SK-N-MC (cell line): Measurements from ENCODE around the gene NDUFB10.

Experiments used
- DNase-seq: peaks from one replicate; pipeline ENCODE4 v3.0.0-alpha.2; 2011; ENCODE audit warnings: low read depth, low spot score
- H3K27ac ChIP-seq: fragments of 200-600 bp; sonication (generic); 2 replicates; pipeline ENCODE4 v1.5.1; 2016; ENCODE audit warnings: mixed run types
- H3K36me3 ChIP-seq: fragments of 200-600 bp; sonication (generic); 2 replicates; pipeline ENCODE4 v1.6.1; 2017; ENCODE audit warnings: antibody characterized with exemption, low read length, mixed read lengths; ENCODE audit not compliant: insufficient read depth
- H3K4me3 ChIP-seq: fragments of 200-600 bp; sonication (generic); 2 replicates; pipeline ENCODE4 v1.5.1; 2016
- H3K9ac ChIP-seq: fragments of 200-600 bp; sonication (generic); 2 replicates; pipeline ENCODE4 v1.8.0; 2017; ENCODE audit warnings: mixed run types, mixed read lengths; ENCODE audit not compliant: insufficient read length
- H3K9me3 ChIP-seq: fragments of 200-600 bp; sonication (generic); 2 replicates; pipeline ENCODE4 v1.6.1; 2017; ENCODE audit warnings: low read depth, mild to moderate bottlenecking, antibody characterized with exemption, low read length, moderate library complexity, mixed read lengths
- EZH2 ChIP-seq: fragments of 200-600 bp; sonication (generic); IDR thresholded peaks from one replicate; pipeline ENCODE4 v1.6.1; 2017; ENCODE audit warnings: antibody characterized with exemption
- FOXP2 ChIP-seq: optimal IDR thresholded peaks from 2 replicates; pipeline ENCODE3; 2011; ENCODE audit warnings: mild to moderate bottlenecking, moderate library complexity; ENCODE audit not compliant: insufficient read depth; ENCODE audit errors: extremely low read length, control extremely low read depth
- POLR2AphosphoS5 ChIP-seq: IDR thresholded peaks from 2 replicates; pipeline ENCODE4 v1.6.1; 2012; ENCODE audit warnings: mild to moderate bottlenecking, low read depth, low read length, borderline replicate concordance

NDUFB10 gene

DNA sequence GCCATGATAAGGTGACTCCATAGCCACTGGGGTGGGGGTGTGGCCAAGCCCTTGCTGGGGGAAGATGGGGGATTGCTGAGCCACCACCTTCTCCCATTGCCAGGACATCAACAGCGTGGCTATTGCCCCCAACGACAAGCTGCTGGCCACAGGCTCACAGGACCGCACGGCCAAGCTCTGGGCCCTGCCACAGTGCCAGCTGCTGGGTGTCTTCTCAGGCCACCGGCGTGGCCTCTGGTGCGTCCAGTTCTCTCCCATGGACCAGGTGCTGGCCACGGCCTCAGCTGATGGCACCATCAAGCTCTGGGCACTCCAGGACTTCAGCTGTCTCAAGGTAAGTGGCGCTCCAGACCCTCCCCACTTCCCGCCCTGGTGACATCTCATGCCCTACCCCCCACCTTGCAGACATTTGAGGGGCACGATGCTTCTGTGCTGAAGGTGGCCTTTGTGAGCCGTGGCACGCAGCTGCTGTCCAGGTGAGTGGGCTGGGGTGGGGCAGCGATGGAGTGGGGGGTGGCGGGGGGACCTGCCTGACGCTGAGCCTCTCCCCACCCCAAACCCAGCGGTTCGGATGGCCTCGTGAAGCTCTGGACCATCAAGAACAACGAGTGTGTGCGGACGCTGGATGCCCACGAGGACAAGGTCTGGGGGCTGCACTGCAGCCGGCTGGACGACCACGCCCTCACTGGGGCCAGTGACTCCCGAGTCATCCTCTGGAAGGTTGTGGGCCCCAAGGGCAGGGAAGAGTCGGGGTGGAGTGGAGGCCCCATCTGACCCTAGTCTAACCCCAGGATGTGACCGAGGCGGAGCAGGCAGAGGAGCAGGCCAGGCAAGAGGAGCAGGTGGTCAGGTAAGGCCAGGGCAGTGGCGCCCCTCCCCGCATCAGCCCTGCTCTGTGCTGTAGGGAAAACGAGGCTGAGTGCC, 17.9 kb downstream of the NDUFB10 start:
- H3K36me3 ChIP-seq, result peaks cover 37% of the 10 kb centered on the region; the same call in 1 of the 2 replicates
- DNase-seq, result no peak
- TF ChIP-seq EZH2, result no peak
- no peak for TF ChIP-seq POLR2AphosphoS5
- H3K9ac ChIP-seq, result no peak overlapping the region
- H3K9me3 ChIP-seq, result no peaks in the 10 kb centered on the region
- no peak overlapping the region for H3K27ac ChIP-seq
- H3K4me3 ChIP-seq, result no peak overlapping the region

DNA sequence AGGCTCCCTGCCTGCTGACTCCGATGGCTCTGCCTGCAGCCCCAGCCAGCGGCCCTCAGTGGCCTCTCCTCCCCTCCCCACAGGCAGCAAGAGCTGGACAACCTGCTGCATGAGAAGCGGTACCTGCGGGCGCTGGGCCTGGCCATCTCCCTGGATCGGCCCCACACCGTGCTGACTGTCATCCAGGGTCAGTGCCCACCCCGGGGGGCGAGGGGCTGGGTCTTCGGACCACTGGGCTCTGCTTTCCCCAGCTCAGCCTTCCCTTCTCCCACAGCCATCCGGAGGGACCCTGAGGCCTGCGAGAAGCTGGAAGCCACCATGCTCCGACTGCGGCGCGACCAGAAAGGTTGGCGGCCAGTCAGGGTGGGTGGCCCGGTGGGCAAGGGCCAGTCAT, 18.5 kb downstream of the NDUFB10 start:
- H3K4me3 ChIP-seq, result no peak overlapping the region
- no peak overlapping the region for H3K27ac ChIP-seq
- no peak for DNase-seq
- TF ChIP-seq EZH2, result no peak
- no peak for TF ChIP-seq POLR2AphosphoS5
- TF ChIP-seq FOXP2, result no peak
- H3K9me3 ChIP-seq, result no peaks in the 10 kb centered on the region
- no peak overlapping the region for H3K9ac ChIP-seq
- peaks cover 37% of the 10 kb centered on the region; the same call in 1 of the 2 replicates for H3K36me3 ChIP-seq

DNA sequence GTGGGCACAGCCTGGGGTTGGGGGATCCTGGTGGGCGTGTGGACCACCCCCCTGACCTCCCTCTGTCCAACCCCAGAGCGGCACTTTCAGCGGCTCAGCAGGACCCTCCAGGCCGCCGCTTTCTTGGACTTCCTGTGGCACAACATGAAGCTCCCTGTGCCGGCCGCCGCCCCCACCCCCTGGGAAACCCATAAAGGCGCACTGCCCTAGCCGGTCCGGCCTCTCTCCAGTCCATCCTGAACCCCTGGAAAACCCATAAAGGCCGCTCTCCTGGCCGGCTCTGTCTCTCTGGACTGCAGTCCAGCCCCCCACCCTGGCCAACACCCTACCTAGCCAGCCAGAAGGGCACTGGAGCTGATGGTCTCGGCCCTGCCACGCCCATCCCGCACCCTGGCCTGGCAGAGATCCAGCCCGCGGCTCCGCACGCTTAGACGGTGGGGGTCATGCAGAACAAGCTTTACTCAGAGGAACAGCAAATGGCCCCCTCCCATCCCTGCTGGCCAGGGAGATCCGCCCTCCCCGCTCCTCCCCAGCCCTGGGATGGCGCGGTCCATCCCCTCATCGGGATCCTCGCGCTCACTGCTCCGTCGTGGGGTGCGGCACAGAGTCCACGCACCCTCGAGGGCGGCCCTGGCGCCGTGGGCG, 19.3 kb downstream of the NDUFB10 start:
- no peak for DNase-seq
- Histone ChIP-seq H3K27ac (no peak overlapping the region), H3K4me3 (no peak overlapping the region), H3K36me3 (peaks cover 37% of the 10 kb centered on the region; the same call in 1 of the 2 replicates), H3K9ac (no peak overlapping the region), H3K9me3 (no peaks in the 10 kb centered on the region)
- TF ChIP-seq EZH2 (no peak), FOXP2 (no peak), POLR2AphosphoS5 (no peak)

DNA sequence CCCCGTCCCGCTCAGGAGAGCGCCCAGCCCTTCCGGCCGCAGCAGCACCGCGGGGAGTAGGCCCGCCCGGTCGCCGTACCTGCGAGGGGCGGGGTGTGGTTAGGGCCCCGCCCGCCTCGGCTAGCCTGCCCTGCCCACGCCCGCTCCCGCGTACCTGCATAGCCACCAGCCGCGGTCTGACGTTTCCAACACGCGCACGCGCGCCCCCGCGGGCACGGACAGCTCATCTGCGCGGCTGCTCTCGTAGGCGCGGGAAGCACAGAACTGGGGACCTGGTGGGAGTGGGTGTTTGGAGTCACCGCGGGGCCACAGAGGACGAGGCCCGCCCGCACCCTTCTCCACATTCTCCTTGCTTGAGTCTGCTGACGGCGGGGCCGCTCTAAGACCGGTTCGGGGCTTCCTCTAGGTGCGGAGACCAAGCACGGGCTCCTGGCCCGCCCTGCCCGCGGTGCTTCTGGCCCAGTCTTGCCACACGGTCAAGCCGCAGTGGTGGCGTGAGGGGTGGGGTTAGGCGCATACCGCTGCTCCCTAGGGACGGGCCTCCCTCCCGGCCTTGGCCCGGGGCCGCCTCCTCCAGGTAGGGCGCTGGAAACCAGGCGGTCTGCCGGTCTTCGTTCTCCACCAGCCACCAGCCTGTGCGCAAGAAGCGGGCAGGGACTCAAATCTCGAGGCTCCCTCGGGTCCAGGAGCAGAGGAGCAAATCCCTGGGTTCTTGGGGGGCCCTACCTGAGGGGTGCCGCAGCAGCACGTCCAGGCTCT, 20.1 kb downstream of the NDUFB10 start:
- DNase-seq, result no peak
- H3K27ac ChIP-seq, result no peak overlapping the region
- no peaks in the 10 kb centered on the region for H3K9me3 ChIP-seq
- no peak for TF ChIP-seq FOXP2
- no peak for TF ChIP-seq POLR2AphosphoS5
- no peak for TF ChIP-seq EZH2
- no peak overlapping the region for H3K9ac ChIP-seq
- H3K36me3 ChIP-seq, result peaks cover 34% of the 10 kb centered on the region; the same call in 1 of the 2 replicates
- H3K4me3 ChIP-seq, result no peak overlapping the region

DNA sequence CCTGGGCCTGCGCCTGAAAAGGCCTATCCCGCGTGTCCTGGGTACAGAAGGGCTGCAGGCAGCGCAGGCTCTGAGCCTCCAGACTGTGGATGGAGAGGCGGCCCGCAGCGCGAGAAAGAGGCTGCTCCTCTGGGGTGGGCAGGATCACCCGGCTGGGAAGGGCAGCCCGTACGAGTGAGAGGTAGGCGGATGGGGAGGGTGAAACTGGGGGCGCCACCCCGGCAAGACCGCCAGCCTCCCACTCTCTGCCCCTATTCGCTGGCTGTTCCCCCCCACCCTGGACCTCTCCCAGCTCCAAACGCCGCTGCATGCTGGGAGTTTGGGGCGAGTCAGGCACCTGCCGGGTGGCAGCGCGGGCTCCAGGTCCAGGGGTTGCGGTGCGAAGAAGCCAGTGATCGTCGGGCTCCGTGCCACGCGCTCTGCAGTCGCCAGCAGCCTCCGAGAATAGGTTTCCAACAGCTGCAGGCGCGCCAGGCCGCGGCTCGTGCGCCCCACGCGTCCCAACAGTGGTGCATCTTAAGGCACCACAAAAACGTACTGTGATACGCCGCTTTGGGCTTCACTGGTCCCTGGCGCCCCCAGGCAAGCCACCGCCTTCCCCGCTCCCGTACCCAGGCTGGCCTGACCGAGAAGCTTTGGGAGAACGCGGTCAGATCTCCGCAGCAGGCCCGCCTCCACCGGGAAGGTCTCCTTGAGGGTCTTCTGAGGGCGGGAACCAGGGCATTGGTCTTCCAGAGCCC, 20.9 kb downstream of the NDUFB10 start:
- Histone ChIP-seq H3K9me3 (no peaks in the 10 kb centered on the region), H3K27ac (no peak overlapping the region), H3K36me3 (peaks cover 28% of the 10 kb centered on the region; the same call in 1 of the 2 replicates), H3K9ac (no peak overlapping the region), H3K4me3 (no peak overlapping the region)
- TF ChIP-seq FOXP2 (no peak), POLR2AphosphoS5 (no peak), EZH2 (no peak)
- DNase-seq, result no peak

DNA sequence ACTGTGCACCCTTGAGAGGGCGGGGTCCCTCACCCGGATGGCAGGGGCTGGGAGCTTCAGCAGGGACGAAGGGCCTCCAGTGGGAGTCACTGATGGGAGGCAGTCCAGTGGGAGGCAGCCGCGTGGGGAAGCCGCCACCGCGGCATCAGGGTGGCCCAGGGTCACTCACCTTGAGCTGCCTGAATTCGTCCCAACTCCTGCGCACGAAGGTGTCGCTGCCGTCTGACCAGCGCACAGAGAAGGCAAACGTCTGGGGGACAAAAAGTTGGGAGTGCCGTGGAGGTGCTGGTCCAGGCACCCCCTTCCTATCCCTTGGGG, 21.4 kb downstream of the NDUFB10 start:
- no peak overlapping the region for H3K27ac ChIP-seq
- peaks cover 22% of the 10 kb centered on the region; the same call in 1 of the 2 replicates for H3K36me3 ChIP-seq
- no peaks in the 10 kb centered on the region for H3K9me3 ChIP-seq
- TF ChIP-seq POLR2AphosphoS5 (no peak), FOXP2 (no peak), EZH2 (no peak)
- H3K4me3 ChIP-seq, result no peak overlapping the region
- no peak overlapping the region for H3K9ac ChIP-seq
- no peak for DNase-seq

DNA sequence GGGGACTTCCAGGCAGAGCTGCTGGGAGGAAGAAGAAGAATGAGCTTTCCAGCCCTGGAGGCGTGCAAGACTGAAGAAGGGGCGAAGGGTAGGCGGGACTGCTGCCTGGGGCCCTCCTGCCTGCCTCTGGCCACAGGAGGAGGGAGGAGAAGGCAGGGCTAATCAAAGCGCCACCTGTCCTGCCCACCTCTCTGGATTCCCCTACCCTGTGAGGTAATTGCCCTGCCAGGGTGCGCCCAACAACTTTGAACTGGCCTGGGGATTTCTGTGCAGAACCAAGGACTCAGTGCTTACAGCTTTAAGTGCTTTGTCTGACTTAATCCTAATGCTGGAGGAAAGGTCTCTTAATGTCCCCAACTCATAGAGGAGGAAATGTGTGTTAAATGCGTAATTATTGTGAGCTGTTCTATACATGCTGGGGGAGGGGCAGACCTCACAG, 22.1 kb downstream of the NDUFB10 start, which contains the start of gene NOXO1:
TSS of gene NOXO1 (minus strand) at position 72 of the 439 bp plus-strand sequence. CDS start 290 bp downstream, outside the sequence.
- H3K9ac ChIP-seq, result no peak within 1 kb of the TSS
- TF ChIP-seq EZH2 (no peak), POLR2AphosphoS5 (no peak), FOXP2 (no peak)
- no peaks in the 10 kb centered on the region for H3K9me3 ChIP-seq
- no peak within 1 kb of the TSS for H3K4me3 ChIP-seq
- no peak for DNase-seq
- H3K27ac ChIP-seq, result no peak within 1 kb of the TSS
- peaks cover 18% of the 10 kb centered on the region; the same call in 1 of the 2 replicates for H3K36me3 ChIP-seq

DNA sequence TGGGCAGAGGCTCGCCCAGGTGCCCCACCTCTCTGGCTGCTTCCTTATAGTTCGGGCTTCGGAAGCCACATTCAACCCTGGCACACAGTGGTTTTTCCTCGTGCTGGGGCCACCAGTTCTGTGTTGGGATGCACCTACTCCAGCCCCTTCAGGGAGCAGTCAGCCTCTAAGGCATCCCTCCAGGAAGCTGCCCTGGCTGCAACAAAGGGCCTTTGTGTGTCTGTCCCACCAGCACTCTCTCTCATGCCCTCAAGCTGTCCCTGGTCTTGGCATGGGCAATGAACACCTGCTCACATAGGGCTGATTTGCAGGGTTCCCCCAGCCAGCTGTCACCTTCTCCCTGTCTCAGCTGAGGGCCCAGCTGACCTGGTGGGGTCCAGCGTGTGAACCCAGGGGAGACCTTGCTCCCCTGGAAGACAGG, 22.7 kb downstream of the NDUFB10 start:
- Histone ChIP-seq H3K9ac (no peak overlapping the region), H3K36me3 (peaks cover 13% of the 10 kb centered on the region; the same call in 1 of the 2 replicates), H3K4me3 (no peak overlapping the region), H3K9me3 (no peaks in the 10 kb centered on the region), H3K27ac (no peak overlapping the region)
- TF ChIP-seq FOXP2 (no peak), EZH2 (no peak), POLR2AphosphoS5 (no peak)
- no peak for DNase-seq
